Activated CD4-positive, alpha-beta T cell treated with anti-CD3 and anti-CD28 coated beads, Interleukin-2, amount 10 ng/mL, durations not matched to agents 24 days and 14 days (primary cell): ENCODE data around the gene TUBA8. TPM values are rescaled to one million over a fixed set of nuclear protein-coding genes. Genes with fewer than 3 reads are reported as not detected.
"Not testable (repeated sequence)": the region's sequence is repeated elsewhere in the genome, so short reads cannot be mapped to it uniquely, and the experiment has no call there.

Experiments
- DNase-seq: peaks from one replicate; pipeline ENCODE4 v3.0.0; 2022
- H3K27ac Mint-ChIP-seq: one replicate; pipeline ENCODE4 v1.8.0; 2022; ENCODE audit warnings: mild to moderate bottlenecking, mixed read lengths
- H3K27me3 Mint-ChIP-seq: one replicate; pipeline ENCODE4 v1.8.0; 2022; ENCODE audit warnings: mixed read lengths
- H3K36me3 Mint-ChIP-seq: one replicate; pipeline ENCODE4 v1.8.0; 2022; ENCODE audit warnings: low read depth, mild to moderate bottlenecking, mixed read lengths
- H3K4me1 Mint-ChIP-seq: one replicate; pipeline ENCODE4 v1.8.0; 2021; ENCODE audit warnings: mixed read lengths
- H3K4me3 Mint-ChIP-seq: one replicate; pipeline ENCODE4 v1.8.0; 2022; ENCODE audit warnings: mild to moderate bottlenecking, moderate library complexity, mixed read lengths
- H3K9me3 Mint-ChIP-seq: one replicate; pipeline ENCODE4 v1.8.0; 2021; ENCODE audit warnings: mixed read lengths
- intact Hi-C: fragments of 100-400 bp; cut with micrococcal nuclease; formaldehyde crosslinking; loops from one replicate; pipeline ENCODE4 v1.15.1; 2023
- total RNA-seq: library from RNA; stranded (reverse); gene quantifications from 2 replicates; pipeline ENCODE4 v1.2.3, GENCODE V29; 2022

TUBA8 gene
- total RNA-seq, 1 donor from 2014 or later = 1.7 TPM

- Mint-ChIP-seq H3K4me1 (peaks cover 18% of the 10 kb centered on the region), H3K27ac (no peak overlapping the region), H3K9me3 (no peaks in the 10 kb centered on the region), H3K36me3 (peaks cover 12% of the 10 kb centered on the region), H3K4me3 (no peak overlapping the region), H3K27me3 (no peaks in the 10 kb centered on the region)
- no peak for DNase-seq
- intact Hi-C loops = no loop called here
These were observed 33.5 kb downstream of the TUBA8 start for GRCh38 chr22:18144105-18144504.

- no peak overlapping the region for H3K27ac Mint-ChIP-seq
- H3K4me3 Mint-ChIP-seq = no peak overlapping the region
These were observed 35.2 kb downstream of the TUBA8 start for GRCh38 chr22:18145676-18146388.

GRCh38 chr22:18146389-18146753 lies 35.8 kb downstream of the TUBA8 start:
- no peaks in the 10 kb centered on the region for H3K9me3 Mint-ChIP-seq
- H3K4me1 Mint-ChIP-seq = peaks cover 29% of the 10 kb centered on the region
- intact Hi-C loops = no loop called here
- DNase-seq = no peak
- no peak overlapping the region for H3K4me3 Mint-ChIP-seq
- H3K36me3 Mint-ChIP-seq = peaks cover 12% of the 10 kb centered on the region
- no peaks in the 10 kb centered on the region for H3K27me3 Mint-ChIP-seq
- H3K27ac Mint-ChIP-seq = no peak overlapping the region

More at GRCh38 chr22:18145676-18146388, 35.2 kb downstream of the TUBA8 start:
- no peaks in the 10 kb centered on the region for H3K27me3 Mint-ChIP-seq
- DNase-seq = no peak
- H3K9me3 Mint-ChIP-seq = no peaks in the 10 kb centered on the region
- peaks cover 11% of the 10 kb centered on the region for H3K36me3 Mint-ChIP-seq
- intact Hi-C loops = no loop called here
- peaks cover 25% of the 10 kb centered on the region for H3K4me1 Mint-ChIP-seq

- Mint-ChIP-seq H3K36me3 (peaks cover 13% of the 10 kb centered on the region), H3K27ac (peak overlapping the region; percentile 32), H3K4me3 (no peak overlapping the region), H3K9me3 (no peaks in the 10 kb centered on the region), H3K27me3 (no peaks in the 10 kb centered on the region), H3K4me1 (peaks cover 39% of the 10 kb centered on the region)
- intact Hi-C loops = loop anchor here (2.0 kb wide), 1 partner anchor 71 kb away; the partner anchor contains the start of gene PEX26
- no peak for DNase-seq
These were observed 37.2 kb downstream of the TUBA8 start for GRCh38 chr22:18147791-18148190.

GRCh38 chr22:18148293-18148965 lies 37.8 kb downstream of the TUBA8 start:
- Mint-ChIP-seq H3K27me3 (no peaks in the 10 kb centered on the region), H3K4me3 (peak overlapping the region; percentile 87), H3K27ac (no peak overlapping the region), H3K4me1 (peaks cover 41% of the 10 kb centered on the region), H3K9me3 (no peaks in the 10 kb centered on the region), H3K36me3 (peaks cover 14% of the 10 kb centered on the region)
- DNase-seq = no peak
- intact Hi-C loops = loop anchor here (2.0 kb wide), 1 partner anchor 72 kb away; the partner anchor contains the start of gene PEX26

- H3K4me3 Mint-ChIP-seq = peak overlapping the region; percentile 87
- H3K9me3 Mint-ChIP-seq = no peaks in the 10 kb centered on the region
- H3K27ac Mint-ChIP-seq = peak overlapping the region; percentile 88
- intact Hi-C loops = no loop called here
- peaks cover 32% of the 10 kb centered on the region for H3K36me3 Mint-ChIP-seq
- peaks cover 60% of the 10 kb centered on the region for H3K4me1 Mint-ChIP-seq
- H3K27me3 Mint-ChIP-seq = no peaks in the 10 kb centered on the region
- DNase-seq = peak; percentile 88
These were observed 41.9 kb downstream of the TUBA8 start for GRCh38 chr22:18152519-18152918.

- H3K4me1 Mint-ChIP-seq = peaks cover 43% of the 10 kb centered on the region
- peak overlapping the region; percentile 60 for H3K4me3 Mint-ChIP-seq
- intact Hi-C loops = no loop called here
- H3K27ac Mint-ChIP-seq = no peak overlapping the region
- peak; percentile 50 for DNase-seq
- H3K36me3 Mint-ChIP-seq = peaks cover 39% of the 10 kb centered on the region
- H3K9me3 Mint-ChIP-seq = no peaks in the 10 kb centered on the region
- H3K27me3 Mint-ChIP-seq = no peaks in the 10 kb centered on the region
These were observed 44.3 kb downstream of the TUBA8 start for GRCh38 chr22:18154821-18155390.

- Mint-ChIP-seq H3K4me1 (peaks cover 41% of the 10 kb centered on the region), H3K36me3 (peaks cover 39% of the 10 kb centered on the region)
- intact Hi-C loops, H3K27me3 Mint-ChIP-seq, H3K4me3 Mint-ChIP-seq, H3K27ac Mint-ChIP-seq, H3K9me3 Mint-ChIP-seq: not testable (repeated sequence)
- peak; percentile 50 for DNase-seq
These were observed 44.9 kb downstream of the TUBA8 start for GRCh38 chr22:18155546-18155945.

- no peak overlapping the region for H3K4me3 Mint-ChIP-seq
- peak; percentile 77 for DNase-seq
These were observed 46.5 kb downstream of the TUBA8 start for GRCh38 chr22:18156878-18157713.

GRCh38 chr22:18157714-18158028 lies 47.1 kb downstream of the TUBA8 start:
- intact Hi-C loops = no loop called here
- peak overlapping the region; percentile 21 for H3K27ac Mint-ChIP-seq

More at GRCh38 chr22:18156878-18157713, 46.5 kb downstream of the TUBA8 start:
- Mint-ChIP-seq H3K36me3 (peaks cover 39% of the 10 kb centered on the region), H3K9me3 (no peaks in the 10 kb centered on the region), H3K4me1 (peaks cover 30% of the 10 kb centered on the region), H3K27ac (peak overlapping the region; percentile 21), H3K27me3 (no peaks in the 10 kb centered on the region)
- intact Hi-C loops = no loop called here

GRCh38 chr22:18160641-18161040 lies 50.0 kb downstream of the TUBA8 start:
- H3K9me3 Mint-ChIP-seq, H3K27ac Mint-ChIP-seq, intact Hi-C loops, H3K4me3 Mint-ChIP-seq, H3K27me3 Mint-ChIP-seq, DNase-seq: not testable (repeated sequence)
- peaks cover 37% of the 10 kb centered on the region for H3K36me3 Mint-ChIP-seq
- peaks cover 15% of the 10 kb centered on the region for H3K4me1 Mint-ChIP-seq

More at GRCh38 chr22:18157714-18158028, 47.1 kb downstream of the TUBA8 start:
- H3K4me3 Mint-ChIP-seq = no peak overlapping the region
- no peaks in the 10 kb centered on the region for H3K9me3 Mint-ChIP-seq
- H3K27me3 Mint-ChIP-seq = no peaks in the 10 kb centered on the region
- H3K4me1 Mint-ChIP-seq = peaks cover 24% of the 10 kb centered on the region
- no peak for DNase-seq
- H3K36me3 Mint-ChIP-seq = peaks cover 37% of the 10 kb centered on the region

- H3K36me3 Mint-ChIP-seq = peaks cover 38% of the 10 kb centered on the region
- intact Hi-C loops, H3K4me3 Mint-ChIP-seq, H3K9me3 Mint-ChIP-seq, H3K27me3 Mint-ChIP-seq, H3K27ac Mint-ChIP-seq, H3K4me1 Mint-ChIP-seq: not testable (repeated sequence)
- peak; percentile 50 for DNase-seq
These were observed 53.2 kb downstream of the TUBA8 start for GRCh38 chr22:18163843-18164242.

- H3K36me3 Mint-ChIP-seq = peaks cover 36% of the 10 kb centered on the region
- intact Hi-C loops, H3K4me1 Mint-ChIP-seq, H3K27ac Mint-ChIP-seq, H3K4me3 Mint-ChIP-seq, DNase-seq, H3K27me3 Mint-ChIP-seq, H3K9me3 Mint-ChIP-seq: not testable (repeated sequence)
These were observed 54.0 kb downstream of the TUBA8 start for GRCh38 chr22:18164584-18164983.
